WTC11 (cell line): ENCODE results near the gene AKR1C8.

Experiments
- ATF2 ChIP-seq: sonication (generic); formaldehyde crosslinking; IDR thresholded peaks from 2 replicates; pipeline ENCODE4 v1.8.1; 2022; ENCODE audit warnings: low read depth, missing genetic modification reagents, borderline replicate concordance
- CREB1 ChIP-seq: sonication (generic); formaldehyde crosslinking; IDR thresholded peaks from 2 replicates; pipeline ENCODE4 v1.8.0; 2023; ENCODE audit warnings: mild to moderate bottlenecking, missing genetic modification reagents
- CTCF ChIP-seq: fragments of 200-600 bp; IDR thresholded peaks from 2 replicates; pipeline ENCODE4 v1.8.0; 2022; ENCODE audit warnings: antibody characterized with exemption
- E2F1 ChIP-seq: sonication (generic); formaldehyde crosslinking; IDR thresholded peaks from 2 replicates; pipeline ENCODE4 v1.8.0; 2022; ENCODE audit warnings: mild to moderate bottlenecking, missing genetic modification reagents
- E2F5 ChIP-seq: sonication (generic); formaldehyde crosslinking; IDR thresholded peaks from 2 replicates; pipeline ENCODE4 v1.8.1; 2022; ENCODE audit warnings: mild to moderate bottlenecking, moderate library complexity, missing genetic modification reagents
- ETV6 ChIP-seq: sonication (generic); formaldehyde crosslinking; IDR thresholded peaks from 2 replicates; pipeline ENCODE4 v1.8.1; 2022; ENCODE audit warnings: mild to moderate bottlenecking, missing genetic modification reagents
- MAX ChIP-seq: sonication (generic); formaldehyde crosslinking; IDR thresholded peaks from 2 replicates; pipeline ENCODE4 v1.8.0; 2022; ENCODE audit warnings: mild to moderate bottlenecking, missing genetic modification reagents
- PRDM15 ChIP-seq: sonication (generic); formaldehyde crosslinking; IDR thresholded peaks from 2 replicates; pipeline ENCODE4 v1.8.0; 2022; ENCODE audit warnings: missing genetic modification reagents
- TCF7 ChIP-seq: sonication (generic); formaldehyde crosslinking; IDR thresholded peaks from 2 replicates; pipeline ENCODE4 v1.8.0; 2022; ENCODE audit warnings: mild to moderate bottlenecking, low read depth, missing genetic modification reagents, moderate library complexity

- no peak for TF ChIP-seq E2F5 (CRISPR knock-in tag)
- no peak for TF ChIP-seq MAX (CRISPR knock-in tag)
- TF ChIP-seq PRDM15 (CRISPR knock-in tag): no peak
- no peak for TF ChIP-seq CTCF
- no peak for TF ChIP-seq E2F1 (CRISPR knock-in tag)
- TF ChIP-seq CREB1: no peak
- TF ChIP-seq TCF7: no peak
- TF ChIP-seq ETV6 (CRISPR knock-in tag): no peak
- TF ChIP-seq ATF2 (CRISPR knock-in tag): no peak
Measured at GRCh38 chr10:5136468-5137087, 48.4 kb downstream of the AKR1C8 start.
